Trophoblast cell (in vitro differentiated cells and primary cell): ENCODE data around the gene SFMBT1.
A peak's percentile ranks its signal among the peaks of the same experiment; 100 is the strongest.

Experiments
- DNase-seq, 2 donors: peaks; one replicate each; pipeline ENCODE4 v3.0.0-alpha.2; 2016
- H2AFZ ChIP-seq: 2 replicates; pipeline ENCODE4 v1.6.1; 2013; ENCODE audit warnings: low read length, moderate library complexity, mild to moderate bottlenecking; ENCODE audit not compliant: insufficient read depth, poor library complexity
- H2AK5ac ChIP-seq: 2 replicates; pipeline ENCODE4 v1.6.1; 2013; ENCODE audit warnings: mild to moderate bottlenecking, low read length
- H2BK120ac ChIP-seq: 2 replicates; pipeline ENCODE4 v1.6.1; 2013; ENCODE audit warnings: low read length, mild to moderate bottlenecking, moderate library complexity; ENCODE audit not compliant: insufficient read depth, poor library complexity
- H2BK12ac ChIP-seq: 2 replicates; pipeline ENCODE4 v1.6.1; 2013; ENCODE audit warnings: mild to moderate bottlenecking, low read length, moderate library complexity
- H2BK5ac ChIP-seq: 2 replicates; pipeline ENCODE4 v1.6.1; 2013; ENCODE audit warnings: low read length, low read depth, moderate library complexity, mild to moderate bottlenecking; ENCODE audit not compliant: poor library complexity
- H3K14ac ChIP-seq: 2 replicates; pipeline ENCODE4 v1.6.1; 2013; ENCODE audit warnings: mild to moderate bottlenecking, low read length
- H3K18ac ChIP-seq: 2 replicates; pipeline ENCODE4 v1.6.1; 2013; ENCODE audit warnings: mild to moderate bottlenecking, low read length
- H3K23ac ChIP-seq: 2 replicates; pipeline ENCODE4 v1.6.1; 2013; ENCODE audit warnings: low read length
- H3K27ac ChIP-seq: 2 replicates; pipeline ENCODE4 v1.5.1; 2013; ENCODE audit warnings: low read depth, mild to moderate bottlenecking, inconsistent platforms, low read length, moderate library complexity
- H3K27me3 ChIP-seq: 2 replicates; pipeline ENCODE4 v1.6.1; 2013; ENCODE audit warnings: inconsistent platforms, mild to moderate bottlenecking, low read length, moderate library complexity; ENCODE audit not compliant: insufficient read depth
- H3K36me3 ChIP-seq, 2 experiments: 1 replicate in 1 of 2; 2 replicates in 1 of 2; pipeline ENCODE4 v1.6.1; 2013; ENCODE audit warnings: low read length in 2 of 2, mild to moderate bottlenecking in 2 of 2, moderate library complexity in 1 of 2; ENCODE audit not compliant: insufficient read depth in 2 of 2, control insufficient read depth in 1 of 2
- H3K4ac ChIP-seq: 2 replicates; pipeline ENCODE4 v1.6.1; 2013; ENCODE audit warnings: low read depth, mild to moderate bottlenecking, low read length, moderate library complexity
- H3K4me1 ChIP-seq, 2 experiments: 1 replicate in 1 of 2; 2 replicates in 1 of 2; pipeline ENCODE4 v1.6.1; 2013; ENCODE audit warnings: low read length in 2 of 2, mild to moderate bottlenecking in 2 of 2, moderate library complexity in 1 of 2; ENCODE audit not compliant: insufficient read depth in 2 of 2, control insufficient read depth in 1 of 2
- H3K4me2 ChIP-seq: 2 replicates; pipeline ENCODE4 v1.6.1; 2013; ENCODE audit warnings: inconsistent platforms, mild to moderate bottlenecking, low read length, moderate library complexity
- H3K4me3 ChIP-seq: 2 replicates; pipeline ENCODE4 v1.5.1; 2013; ENCODE audit warnings: mild to moderate bottlenecking, low read depth, low read length, inconsistent platforms
- H3K79me1 ChIP-seq: one replicate; pipeline ENCODE4 v1.6.1; 2013; ENCODE audit warnings: low read length
- H3K79me2 ChIP-seq: 2 replicates; pipeline ENCODE4 v1.6.1; 2013; ENCODE audit warnings: low read length, mild to moderate bottlenecking; ENCODE audit not compliant: control insufficient read depth, insufficient read depth, poor library complexity
- H3K9ac ChIP-seq: 2 replicates; pipeline ENCODE4 v1.6.1; 2013; ENCODE audit warnings: mild to moderate bottlenecking, low read length
- H3K9me3 ChIP-seq: 2 replicates; pipeline ENCODE4 v1.6.1; 2013; ENCODE audit warnings: low read depth, mild to moderate bottlenecking, control low read depth, inconsistent platforms, low read length; ENCODE audit not compliant: insufficient read depth
- H4K12ac ChIP-seq: 2 replicates; pipeline ENCODE4 v1.6.1; 2013; ENCODE audit warnings: low read depth, mild to moderate bottlenecking, low read length, moderate library complexity
- H4K8ac ChIP-seq: 2 replicates; pipeline ENCODE4 v1.6.1; 2013; ENCODE audit warnings: low read depth, mild to moderate bottlenecking, low read length, moderate library complexity
- H4K91ac ChIP-seq: one replicate; pipeline ENCODE4 v1.6.1; 2013; ENCODE audit warnings: low read depth, mild to moderate bottlenecking, low read length, moderate library complexity
- WGBS: extraction: QIAGEN DNeasy Blood & Tissue Kit; methylation state at CpG from one replicate; pipeline ENCODE4 v1.1.7; 2013; ENCODE audit warnings: missing lambda C conversion rate; ENCODE audit not compliant: insufficient read length, insufficient coverage; ENCODE audit errors: extremely low coverage; 5-methylcytosine and 5-hydroxymethylcytosine counted together

SFMBT1 gene

GRCh38 chr3:52934630-52935530 lies 111.0 kb downstream of the SFMBT1 start:
- Histone ChIP-seq H3K36me3 (no peaks in the 10 kb centered on the region), H3K27me3 (no peaks in the 10 kb centered on the region)

DNA sequence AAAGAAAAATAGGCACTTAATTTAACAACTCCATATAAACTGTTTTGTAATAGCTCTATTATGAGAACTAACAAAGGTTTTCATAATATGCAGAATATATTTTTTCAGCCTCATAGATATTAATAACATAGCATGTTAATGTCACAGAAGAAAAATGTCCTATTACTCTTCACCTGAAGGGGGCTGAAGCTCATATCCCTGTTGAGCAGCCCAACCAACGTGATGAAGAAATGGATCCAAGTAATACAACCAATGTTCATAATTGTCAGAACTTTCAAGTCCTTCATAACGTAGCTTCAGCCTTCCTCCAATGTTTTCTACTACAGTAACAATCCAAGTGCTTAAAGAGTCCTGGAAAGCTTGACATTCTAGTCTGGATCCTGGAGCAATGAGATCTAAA lies 114.0 kb downstream of the SFMBT1 start:
- H3K4me2 ChIP-seq = no peak overlapping the region

More at GRCh38 chr3:52934630-52935530, 111.0 kb downstream of the SFMBT1 start:
- no peak overlapping the region for H3K9ac ChIP-seq
- H3K27ac ChIP-seq = no peak overlapping the region
- no peaks in the 10 kb centered on the region for H3K9me3 ChIP-seq
- H2AK5ac ChIP-seq = no peak overlapping the region
- H2BK5ac ChIP-seq = no peak overlapping the region
- no peak overlapping the region for H4K8ac ChIP-seq
- H4K91ac ChIP-seq = no peak overlapping the region
- H3K4ac ChIP-seq = no peak overlapping the region
- H3K14ac ChIP-seq = no peak overlapping the region
- no peak overlapping the region for H3K4me3 ChIP-seq
- H2AFZ ChIP-seq = no peak overlapping the region
- H2BK120ac ChIP-seq = no peak overlapping the region
- no peak overlapping the region for H4K12ac ChIP-seq
- H3K79me2 ChIP-seq = no peaks in the 10 kb centered on the region
- no peak overlapping the region for H3K4me2 ChIP-seq
- no peaks in the 10 kb centered on the region for H3K79me1 ChIP-seq
- H3K23ac ChIP-seq = no peak overlapping the region
- H2BK12ac ChIP-seq = no peak overlapping the region
- no peak overlapping the region for H3K18ac ChIP-seq
- no peaks in the 10 kb centered on the region for H3K4me1 ChIP-seq
- peak; percentile 44 to 70 for DNase-seq
- no CpG with 5 or more reads among the region's 8 CpGs for WGBS

GRCh38 chr3:52931328-52931727 lies 114.5 kb downstream of the SFMBT1 start:
- Histone ChIP-seq H3K27me3 (no peaks in the 10 kb centered on the region), H2BK120ac (no peak overlapping the region), H2AK5ac (no peak overlapping the region), H3K4me3 (no peak overlapping the region), H3K9me3 (no peaks in the 10 kb centered on the region), H3K36me3 (no peaks in the 10 kb centered on the region), H3K79me1 (no peaks in the 10 kb centered on the region), H4K91ac (no peak overlapping the region), H3K4me1 (no peaks in the 10 kb centered on the region), H3K4ac (no peak overlapping the region), H3K27ac (no peak overlapping the region), H3K4me2 (no peak overlapping the region), H3K18ac (no peak overlapping the region), H3K23ac (no peak overlapping the region), H2AFZ (no peak overlapping the region), H4K8ac (no peak overlapping the region), H2BK5ac (no peak overlapping the region), H3K9ac (no peak overlapping the region), H2BK12ac (no peak overlapping the region), H3K14ac (no peak overlapping the region), H4K12ac (no peak overlapping the region), H3K79me2 (no peaks in the 10 kb centered on the region)
- no peak for DNase-seq
- WGBS = no CpG with 5 or more reads among the region's 6 CpGs

More for the DNA sequence above, 114.0 kb downstream of the SFMBT1 start:
- Histone ChIP-seq H3K27ac (no peak overlapping the region), H3K23ac (no peak overlapping the region), H3K79me1 (no peaks in the 10 kb centered on the region), H2AK5ac (no peak overlapping the region), H3K18ac (no peak overlapping the region), H3K79me2 (no peaks in the 10 kb centered on the region), H2AFZ (no peak overlapping the region), H4K12ac (no peak overlapping the region), H3K27me3 (no peaks in the 10 kb centered on the region), H3K9ac (no peak overlapping the region), H4K91ac (no peak overlapping the region), H2BK120ac (no peak overlapping the region), H2BK12ac (no peak overlapping the region), H3K4ac (no peak overlapping the region), H3K14ac (no peak overlapping the region), H3K4me1 (no peaks in the 10 kb centered on the region), H4K8ac (no peak overlapping the region), H2BK5ac (no peak overlapping the region), H3K9me3 (no peaks in the 10 kb centered on the region), H3K36me3 (no peaks in the 10 kb centered on the region), H3K4me3 (no peak overlapping the region)
- WGBS = no CpG with 5 or more reads among the region's 2 CpGs
- DNase-seq = no peak

GRCh38 chr3:52930748-52931147 lies 115.1 kb downstream of the SFMBT1 start:
- Histone ChIP-seq H4K12ac (no peak overlapping the region), H2AFZ (no peak overlapping the region), H2BK5ac (no peak overlapping the region), H3K4me3 (no peak overlapping the region), H3K4me2 (no peak overlapping the region), H3K9ac (no peak overlapping the region), H3K36me3 (no peaks in the 10 kb centered on the region), H3K4ac (no peak overlapping the region), H4K8ac (no peak overlapping the region), H2BK12ac (no peak overlapping the region), H2BK120ac (no peak overlapping the region), H3K27me3 (no peaks in the 10 kb centered on the region), H4K91ac (no peak overlapping the region), H3K9me3 (no peaks in the 10 kb centered on the region), H3K18ac (no peak overlapping the region), H3K23ac (no peak overlapping the region), H3K14ac (no peak overlapping the region), H3K79me2 (no peaks in the 10 kb centered on the region), H3K79me1 (no peaks in the 10 kb centered on the region), H3K27ac (no peak overlapping the region), H3K4me1 (no peaks in the 10 kb centered on the region), H2AK5ac (no peak overlapping the region)
- DNase-seq = no peak
- no CpG with 5 or more reads among the region's 3 CpGs for WGBS
